ENCODE results near the gene EIF3I. TPM values are rescaled to one million over a fixed set of nuclear protein-coding genes. Genes with fewer than 3 reads are reported as not detected.

Gene EIF3I
- total and polyA plus RNA-seq, 2 experiments from 2014 or later: 228 to 274 TPM

GRCh38 chr1:32179193-32179442, 43.1 kb upstream of the EIF3I start (continued):
- TF ChIP-seq, protein P1, sequence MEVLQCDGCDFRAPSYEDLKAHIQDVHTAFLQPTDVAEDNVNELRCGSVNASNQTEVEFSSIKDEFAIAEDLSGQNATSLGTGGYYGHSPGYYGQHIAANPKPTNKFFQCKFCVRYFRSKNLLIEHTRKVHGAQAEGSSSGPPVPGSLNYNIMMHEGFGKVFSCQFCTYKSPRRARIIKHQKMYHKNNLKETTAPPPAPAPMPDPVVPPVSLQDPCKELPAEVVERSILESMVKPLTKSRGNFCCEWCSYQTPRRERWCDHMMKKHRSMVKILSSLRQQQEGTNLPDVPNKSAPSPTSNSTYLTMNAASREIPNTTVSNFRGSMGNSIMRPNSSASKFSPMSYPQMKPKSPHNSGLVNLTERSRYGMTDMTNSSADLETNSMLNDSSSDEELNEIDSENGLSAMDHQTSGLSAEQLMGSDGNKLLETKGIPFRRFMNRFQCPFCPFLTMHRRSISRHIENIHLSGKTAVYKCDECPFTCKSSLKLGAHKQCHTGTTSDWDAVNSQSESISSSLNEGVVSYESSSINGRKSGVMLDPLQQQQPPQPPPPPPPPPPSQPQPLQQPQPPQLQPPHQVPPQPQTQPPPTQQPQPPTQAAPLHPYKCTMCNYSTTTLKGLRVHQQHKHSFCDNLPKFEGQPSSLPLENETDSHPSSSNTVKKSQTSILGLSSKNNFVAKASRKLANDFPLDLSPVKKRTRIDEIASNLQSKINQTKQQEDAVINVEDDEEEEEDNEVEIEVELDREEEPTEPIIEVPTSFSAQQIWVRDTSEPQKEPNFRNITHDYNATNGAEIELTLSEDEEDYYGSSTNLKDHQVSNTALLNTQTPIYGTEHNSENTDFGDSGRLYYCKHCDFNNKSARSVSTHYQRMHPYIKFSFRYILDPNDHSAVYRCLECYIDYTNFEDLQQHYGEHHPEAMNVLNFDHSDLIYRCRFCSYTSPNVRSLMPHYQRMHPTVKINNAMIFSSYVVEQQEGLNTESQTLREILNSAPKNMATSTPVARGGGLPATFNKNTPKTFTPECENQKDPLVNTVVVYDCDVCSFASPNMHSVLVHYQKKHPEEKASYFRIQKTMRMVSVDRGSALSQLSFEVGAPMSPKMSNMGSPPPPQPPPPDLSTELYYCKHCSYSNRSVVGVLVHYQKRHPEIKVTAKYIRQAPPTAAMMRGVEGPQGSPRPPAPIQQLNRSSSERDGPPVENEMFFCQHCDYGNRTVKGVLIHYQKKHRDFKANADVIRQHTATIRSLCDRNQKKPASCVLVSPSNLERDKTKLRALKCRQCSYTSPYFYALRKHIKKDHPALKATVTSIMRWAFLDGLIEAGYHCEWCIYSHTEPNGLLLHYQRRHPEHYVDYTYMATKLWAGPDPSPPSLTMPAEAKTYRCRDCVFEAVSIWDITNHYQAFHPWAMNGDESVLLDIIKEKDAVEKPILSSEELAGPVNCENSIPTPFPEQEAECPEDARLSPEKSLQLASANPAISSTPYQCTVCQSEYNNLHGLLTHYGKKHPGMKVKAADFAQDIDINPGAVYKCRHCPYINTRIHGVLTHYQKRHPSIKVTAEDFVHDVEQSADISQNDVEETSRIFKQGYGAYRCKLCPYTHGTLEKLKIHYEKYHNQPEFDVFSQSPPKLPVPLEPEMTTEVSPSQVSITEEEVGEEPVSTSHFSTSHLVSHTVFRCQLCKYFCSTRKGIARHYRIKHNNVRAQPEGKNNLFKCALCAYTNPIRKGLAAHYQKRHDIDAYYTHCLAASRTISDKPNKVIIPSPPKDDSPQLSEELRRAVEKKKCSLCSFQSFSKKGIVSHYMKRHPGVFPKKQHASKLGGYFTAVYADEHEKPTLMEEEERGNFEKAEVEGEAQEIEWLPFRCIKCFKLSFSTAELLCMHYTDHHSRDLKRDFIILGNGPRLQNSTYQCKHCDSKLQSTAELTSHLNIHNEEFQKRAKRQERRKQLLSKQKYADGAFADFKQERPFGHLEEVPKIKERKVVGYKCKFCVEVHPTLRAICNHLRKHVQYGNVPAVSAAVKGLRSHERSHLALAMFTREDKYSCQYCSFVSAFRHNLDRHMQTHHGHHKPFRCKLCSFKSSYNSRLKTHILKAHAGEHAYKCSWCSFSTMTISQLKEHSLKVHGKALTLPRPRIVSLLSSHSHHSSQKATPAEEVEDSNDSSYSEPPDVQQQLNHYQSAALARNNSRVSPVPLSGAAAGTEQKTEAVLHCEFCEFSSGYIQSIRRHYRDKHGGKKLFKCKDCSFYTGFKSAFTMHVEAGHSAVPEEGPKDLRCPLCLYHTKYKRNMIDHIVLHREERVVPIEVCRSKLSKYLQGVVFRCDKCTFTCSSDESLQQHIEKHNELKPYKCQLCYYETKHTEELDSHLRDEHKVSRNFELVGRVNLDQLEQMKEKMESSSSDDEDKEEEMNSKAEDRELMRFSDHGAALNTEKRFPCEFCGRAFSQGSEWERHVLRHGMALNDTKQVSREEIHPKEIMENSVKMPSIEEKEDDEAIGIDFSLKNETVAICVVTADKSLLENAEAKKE (CRISPR knock-in tag; IDR thresholded peaks at IDR 0.05): no peak

DNA sequence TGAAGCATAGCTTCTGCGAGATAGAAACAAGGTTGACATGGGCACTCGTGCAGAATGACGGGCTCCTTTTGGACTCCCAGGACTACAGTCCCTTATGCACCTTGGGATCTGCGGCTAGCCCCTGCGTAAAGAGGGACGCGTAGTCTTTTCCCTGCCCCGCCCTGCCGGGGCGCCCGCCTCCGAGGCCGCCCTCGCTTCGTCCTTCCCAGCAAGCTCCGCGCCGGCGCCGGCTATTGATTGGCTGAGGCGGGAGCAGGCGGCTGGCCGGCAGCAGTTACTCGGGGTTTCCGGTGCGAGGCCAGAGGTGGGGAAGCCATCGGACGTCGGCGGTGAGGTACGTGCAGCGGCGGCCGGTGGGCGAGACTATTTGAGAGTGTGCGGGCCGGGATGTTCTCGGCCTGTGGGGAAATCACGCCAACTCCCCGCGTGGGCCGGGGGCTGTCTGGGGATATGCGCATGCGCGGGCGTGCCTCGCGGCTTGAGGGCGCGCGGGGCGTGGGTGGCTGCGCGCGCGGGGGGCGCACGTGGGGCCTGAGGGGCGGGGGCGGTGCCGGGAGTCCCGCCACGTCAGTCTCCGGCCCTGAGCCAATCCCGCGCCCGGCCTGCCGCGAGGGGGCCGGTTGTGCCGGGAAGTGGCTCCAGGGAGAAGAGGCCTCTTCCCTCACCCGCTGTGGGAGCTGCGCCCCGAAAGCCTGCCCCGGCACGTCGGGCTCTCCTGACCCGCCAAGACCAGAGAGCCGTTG, 42.6 kb upstream of the EIF3I start, which contains the start of gene TXLNA:
Gene TXLNA (plus strand): TSS at position 233 of the 743 bp plus-strand sequence. CDS start 671 bp downstream, outside the sequence.
- H3K27me3 Mint-ChIP-seq (ENCODE audit: insufficient read depth, low read depth, poor library complexity): peaks cover 14% of the 10 kb centered on the region
- H3K36me3 Mint-ChIP-seq (ENCODE audit: low read depth): peaks cover 43% of the 10 kb centered on the region
- ATAC-seq (peak; percentile 89), DNase-seq (ENCODE audit: low spot score) (peak; percentile 96)
- H3F3A ChIP-seq (replicated peaks; ENCODE audit: low read depth): peaks cover 30% of the 10 kb centered on the region
- no peaks in the 10 kb centered on the region for H3K27me3 ChIP-seq (ENCODE audit: insufficient read depth)
- peak within 1 kb of the TSS; percentile 96 for H3K27ac Mint-ChIP-seq
- peak within 1 kb of the TSS; percentile 94 for H2AFZ ChIP-seq
- H3K4me3 ChIP-seq: peak within 1 kb of the TSS; percentile 93
- peaks cover 38% of the 10 kb centered on the region for H3K4me1 Mint-ChIP-seq
- peaks cover 17% of the 10 kb centered on the region for H3K36me3 ChIP-seq (ENCODE audit: insufficient read depth)
- peak within 1 kb of the TSS; percentile 96 for H3K27ac ChIP-seq (ENCODE audit: low read depth)
- peaks cover 41% of the 10 kb centered on the region for H3K79me2 ChIP-seq (replicated peaks; ENCODE audit: insufficient read depth)
- H3K9me3 Mint-ChIP-seq: no peaks in the 10 kb centered on the region
- no peaks in the 10 kb centered on the region for H3K9me2 ChIP-seq (ENCODE audit: insufficient read depth)
- H4K20me1 ChIP-seq (replicated peaks; ENCODE audit: insufficient read depth): peaks cover 23% of the 10 kb centered on the region
- peaks cover 30% of the 10 kb centered on the region for H3K4me1 ChIP-seq (ENCODE audit: insufficient read depth)
- H3K4me3 Mint-ChIP-seq: peak within 1 kb of the TSS; percentile 95
- H3K4me2 ChIP-seq: peak within 1 kb of the TSS; percentile 97
- TF ChIP-seq JUNB (IDR thresholded peaks at IDR 0.05; ENCODE audit: unreplicated experiment) (no peak), EZH2 (IDR thresholded peaks at IDR 0.05; ENCODE audit: low read depth, unreplicated experiment) (no peak), ZNF114 (CRISPR knock-in tag; IDR thresholded peaks at IDR 0.05) (no peak), STAT1 (IDR thresholded peaks at IDR 0.05; ENCODE audit: unreplicated experiment) (no peak), ZNF331 (CRISPR knock-in tag; IDR thresholded peaks at IDR 0.05; ENCODE audit: low read depth) (no peak), CREB1 (CRISPR knock-in tag; IDR thresholded peaks at IDR 0.05; ENCODE audit: low read depth) (0 out of 2 replicates have a peak, but pooled peaks have one; percentile 9), POLR2AphosphoS5 (IDR thresholded peaks at IDR 0.05; ENCODE audit: low read depth) (peak; percentile 91)
- TF ChIP-seq, protein P2, sequence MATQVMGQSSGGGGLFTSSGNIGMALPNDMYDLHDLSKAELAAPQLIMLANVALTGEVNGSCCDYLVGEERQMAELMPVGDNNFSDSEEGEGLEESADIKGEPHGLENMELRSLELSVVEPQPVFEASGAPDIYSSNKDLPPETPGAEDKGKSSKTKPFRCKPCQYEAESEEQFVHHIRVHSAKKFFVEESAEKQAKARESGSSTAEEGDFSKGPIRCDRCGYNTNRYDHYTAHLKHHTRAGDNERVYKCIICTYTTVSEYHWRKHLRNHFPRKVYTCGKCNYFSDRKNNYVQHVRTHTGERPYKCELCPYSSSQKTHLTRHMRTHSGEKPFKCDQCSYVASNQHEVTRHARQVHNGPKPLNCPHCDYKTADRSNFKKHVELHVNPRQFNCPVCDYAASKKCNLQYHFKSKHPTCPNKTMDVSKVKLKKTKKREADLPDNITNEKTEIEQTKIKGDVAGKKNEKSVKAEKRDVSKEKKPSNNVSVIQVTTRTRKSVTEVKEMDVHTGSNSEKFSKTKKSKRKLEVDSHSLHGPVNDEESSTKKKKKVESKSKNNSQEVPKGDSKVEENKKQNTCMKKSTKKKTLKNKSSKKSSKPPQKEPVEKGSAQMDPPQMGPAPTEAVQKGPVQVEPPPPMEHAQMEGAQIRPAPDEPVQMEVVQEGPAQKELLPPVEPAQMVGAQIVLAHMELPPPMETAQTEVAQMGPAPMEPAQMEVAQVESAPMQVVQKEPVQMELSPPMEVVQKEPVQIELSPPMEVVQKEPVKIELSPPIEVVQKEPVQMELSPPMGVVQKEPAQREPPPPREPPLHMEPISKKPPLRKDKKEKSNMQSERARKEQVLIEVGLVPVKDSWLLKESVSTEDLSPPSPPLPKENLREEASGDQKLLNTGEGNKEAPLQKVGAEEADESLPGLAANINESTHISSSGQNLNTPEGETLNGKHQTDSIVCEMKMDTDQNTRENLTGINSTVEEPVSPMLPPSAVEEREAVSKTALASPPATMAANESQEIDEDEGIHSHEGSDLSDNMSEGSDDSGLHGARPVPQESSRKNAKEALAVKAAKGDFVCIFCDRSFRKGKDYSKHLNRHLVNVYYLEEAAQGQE (IDR thresholded peaks at IDR 0.05; ENCODE audit: unreplicated experiment): no peak

Measured in GM23338 (cell line).